Lower leg skin (tissue), 4 donors: Measurements from ENCODE around the gene SMCO2. TPM values are rescaled to one million over a fixed set of nuclear protein-coding genes. Genes with fewer than 3 reads are reported as not detected.

ENCODE experiments used
- DNase-seq, 2 donors: peaks; one replicate each; pipeline ENCODE4 v3.0.0-alpha.2; 2019; ENCODE audit warnings: low spot score in 2 of 2
- H3K4me3 ChIP-seq: fragments of 200-600 bp; sonication (generic); 2 replicates; pipeline ENCODE4 v1.5.1; 2017; ENCODE audit warnings: mild to moderate bottlenecking, low read depth; ENCODE audit not compliant: poor library complexity, severe bottlenecking
- CTCF ChIP-seq, 3 donors: fragments of 450-650 bp; IDR thresholded peaks; one replicate each; pipeline ENCODE4 v1.5.1; 2016; ENCODE audit warnings: antibody characterized with exemption in 3 of 3, mild to moderate bottlenecking in 3 of 3, moderate library complexity in 2 of 3
- POLR2A ChIP-seq, 2 donors: fragments of 450-650 bp; IDR thresholded peaks; one replicate each; pipeline ENCODE4 v1.6.1; 2016 to 2017; ENCODE audit warnings: antibody characterized with exemption in 2 of 2, mild to moderate bottlenecking in 1 of 2, moderate library complexity in 1 of 2
- WGBS, 2 donors: methylation state at CpG; one replicate each; pipeline ENCODE4 v1.1.5; 2018; 5-methylcytosine and 5-hydroxymethylcytosine counted together
- intact Hi-C: fragments of 100-400 bp; cut with DNase I; formaldehyde crosslinking; loops from one replicate; pipeline ENCODE4 v1.15.0; 2023; ENCODE audit warnings: low total_unique reads
- total RNA-seq, 4 donors: library from RNA; depleted of rRNA; stranded (reverse); fragments of >200 nt; gene quantifications; one replicate each; pipeline ENCODE4 v1.1.0, GENCODE V29; 2016

SMCO2 gene
- total RNA-seq = not detected

DNA sequence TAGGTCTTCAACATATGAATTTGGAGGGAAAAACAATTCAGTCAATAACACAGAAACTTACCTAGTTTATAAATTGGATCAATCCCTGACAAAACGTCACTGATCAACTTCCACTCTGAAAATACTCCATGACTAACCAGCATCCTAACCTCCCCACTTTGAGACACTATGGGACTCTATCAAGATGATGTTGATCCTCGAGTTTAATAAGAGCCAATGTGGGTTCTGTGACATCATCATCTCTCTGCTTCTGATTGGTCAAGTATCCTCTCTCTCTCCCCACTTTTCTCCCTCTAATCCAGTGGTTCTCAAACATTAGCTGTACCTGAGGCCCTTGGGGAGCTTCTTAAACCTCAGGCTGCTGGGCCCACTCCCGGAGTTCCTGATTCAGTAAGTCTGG lies at the start of gene SMCO2:
Gene SMCO2, plus strand, starts transcription at position 301 of the 400 bp plus-strand sequence. CDS start 23,896 bp downstream, outside the sequence.
- WGBS, 2 donors = 92 to 93% methylated on average over 3 of the region's 3 CpGs
- TF ChIP-seq CTCF (IDR thresholded peaks at IDR 0.05) (no peak), POLR2A (IDR thresholded peaks at IDR 0.05) (no peak)
- intact Hi-C loops = no loop called here
- H3K4me3 ChIP-seq = no peak within 1 kb of the TSS
- no peak for DNase-seq

DNA sequence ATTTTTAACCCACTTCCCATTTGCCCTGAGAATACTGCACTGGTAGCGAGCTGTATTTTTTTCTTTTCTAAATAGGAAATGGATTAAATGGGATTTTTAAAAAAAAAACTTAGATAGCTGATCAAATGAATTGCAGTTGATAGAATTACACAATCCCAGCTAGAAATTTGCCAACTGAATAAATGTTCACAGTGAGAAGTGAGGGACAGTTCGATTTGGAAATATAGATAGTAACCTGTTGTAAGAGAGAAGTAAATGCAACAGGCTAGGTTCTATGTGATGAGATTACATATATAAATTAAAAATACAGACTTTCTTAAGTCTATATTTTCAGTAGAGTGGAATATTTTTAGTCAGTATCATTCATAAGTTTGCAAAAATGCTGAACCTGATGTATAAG lies 48.1 kb upstream of the SMCO2 start:
- WGBS, 2 donors = 85 to 87% methylated on average over 2 of the region's 2 CpGs
- TF ChIP-seq POLR2A (IDR thresholded peaks at IDR 0.05) (no peak), CTCF (IDR thresholded peaks at IDR 0.05) (no peak)
- no peak for DNase-seq
- intact Hi-C loops = no loop called here
- H3K4me3 ChIP-seq = no peak overlapping the region

- 89 to 97% methylated on average over 2 of the region's 2 CpGs for WGBS, 2 donors
- intact Hi-C loops = no loop called here
- H3K4me3 ChIP-seq = no peak overlapping the region
- DNase-seq = no peak
- TF ChIP-seq POLR2A (IDR thresholded peaks at IDR 0.05) (no peak), CTCF (IDR thresholded peaks at IDR 0.05) (no peak)
Observed at GRCh38 chr12:27399074-27399473, 47.5 kb upstream of the SMCO2 start.

DNA sequence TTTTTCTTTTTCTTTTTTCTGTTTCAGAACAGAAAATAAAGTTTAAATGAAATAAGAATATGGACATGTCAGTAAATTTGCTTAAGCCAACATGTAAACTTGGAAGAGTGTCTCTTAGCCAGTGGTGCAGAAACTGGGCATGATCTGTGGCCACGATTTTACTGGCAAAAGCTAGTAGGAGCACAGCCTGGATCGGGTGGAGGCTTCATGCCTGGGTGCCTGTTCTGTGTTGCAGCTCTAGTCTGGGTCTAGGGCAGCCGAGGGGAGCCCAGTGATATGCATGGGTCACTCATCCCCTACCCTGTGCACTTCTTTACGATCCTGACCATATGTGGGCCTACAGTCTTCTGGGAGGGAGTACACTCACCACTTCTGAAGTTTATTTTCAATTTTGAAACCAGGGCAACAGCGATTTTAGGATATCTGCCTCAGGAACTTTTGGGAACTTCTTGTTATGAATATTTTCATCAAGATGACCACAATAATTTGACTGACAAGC lies 45.6 kb upstream of the SMCO2 start:
- intact Hi-C loops = no loop called here
- no peak for DNase-seq
- 70 to 76% methylated on average over 5 of the region's 5 CpGs for WGBS, 2 donors
- TF ChIP-seq POLR2A (IDR thresholded peaks at IDR 0.05) = no peak
- TF ChIP-seq CTCF (IDR thresholded peaks at IDR 0.05) = no peak
- H3K4me3 ChIP-seq = no peak overlapping the region

DNA sequence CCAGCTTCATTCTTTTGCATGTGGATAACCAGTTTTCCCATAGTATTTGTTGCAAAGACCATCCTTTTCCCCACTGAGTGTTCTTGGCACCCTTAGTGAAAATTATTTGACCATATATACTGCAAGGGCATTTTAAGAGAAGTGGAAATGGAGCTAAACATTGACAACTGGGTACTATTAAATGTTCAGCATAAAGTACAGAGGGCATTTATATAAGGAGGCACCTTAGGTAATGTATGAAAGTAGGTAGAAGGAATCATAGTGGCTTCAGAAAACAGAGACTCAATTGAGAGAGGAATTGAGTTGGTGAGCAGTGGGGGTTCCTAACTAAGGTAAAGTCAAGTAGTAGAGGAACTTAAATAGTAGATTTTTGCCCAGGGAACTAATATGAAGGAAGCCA lies 34.5 kb upstream of the SMCO2 start:
- intact Hi-C loops = no loop called here
- TF ChIP-seq CTCF (IDR thresholded peaks at IDR 0.05) (no peak), POLR2A (IDR thresholded peaks at IDR 0.05) (no peak)
- no peak overlapping the region for H3K4me3 ChIP-seq
- DNase-seq = no peak

- DNase-seq = no peak
- H3K4me3 ChIP-seq = no peak overlapping the region
- TF ChIP-seq CTCF (IDR thresholded peaks at IDR 0.05) = no peak
- TF ChIP-seq POLR2A (IDR thresholded peaks at IDR 0.05) = no peak
- whole genome bisulfite sequencing, 2 donors = 87 to 95% methylated on average over 2 of the region's 2 CpGs
- intact Hi-C loops = no loop called here
Observed at GRCh38 chr12:27422697-27423096, 23.8 kb upstream of the SMCO2 start.
